ENCODE measurements around the gene TRIM26.

The TRIM26 gene

DNA sequence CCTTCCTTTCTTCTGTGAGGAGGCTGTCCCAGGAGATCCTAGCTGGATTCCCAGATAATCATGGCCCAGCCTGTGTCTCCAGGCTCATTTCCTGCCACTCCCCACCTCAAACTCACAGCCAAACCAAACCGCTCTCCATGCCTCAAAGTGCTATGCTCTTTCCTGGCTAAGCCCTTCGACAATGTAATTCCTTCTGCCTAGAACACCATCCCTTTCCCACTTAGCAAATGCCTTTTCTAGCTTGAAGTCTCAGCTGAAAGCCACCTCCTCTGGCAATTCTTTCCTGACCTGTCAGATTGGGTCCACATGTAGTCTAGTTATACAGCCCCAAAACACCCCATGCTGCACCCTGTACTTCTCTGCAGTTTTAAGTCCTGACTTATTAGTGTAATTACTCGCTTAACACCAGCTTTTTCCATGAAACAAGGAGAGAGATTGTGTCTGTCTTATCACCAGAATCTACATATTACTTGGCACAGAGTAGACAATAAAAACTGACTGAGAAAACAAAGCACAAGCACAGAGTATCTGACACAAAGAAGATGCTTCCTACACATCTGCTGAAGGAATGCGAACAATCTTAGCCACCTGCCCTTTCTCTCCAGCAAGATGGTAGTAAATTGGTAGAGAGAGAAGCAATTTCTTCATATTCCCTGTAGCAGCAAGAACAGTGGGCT, 5.4 kb downstream of the TRIM26 start:
- DNase-seq = no peak

DNA sequence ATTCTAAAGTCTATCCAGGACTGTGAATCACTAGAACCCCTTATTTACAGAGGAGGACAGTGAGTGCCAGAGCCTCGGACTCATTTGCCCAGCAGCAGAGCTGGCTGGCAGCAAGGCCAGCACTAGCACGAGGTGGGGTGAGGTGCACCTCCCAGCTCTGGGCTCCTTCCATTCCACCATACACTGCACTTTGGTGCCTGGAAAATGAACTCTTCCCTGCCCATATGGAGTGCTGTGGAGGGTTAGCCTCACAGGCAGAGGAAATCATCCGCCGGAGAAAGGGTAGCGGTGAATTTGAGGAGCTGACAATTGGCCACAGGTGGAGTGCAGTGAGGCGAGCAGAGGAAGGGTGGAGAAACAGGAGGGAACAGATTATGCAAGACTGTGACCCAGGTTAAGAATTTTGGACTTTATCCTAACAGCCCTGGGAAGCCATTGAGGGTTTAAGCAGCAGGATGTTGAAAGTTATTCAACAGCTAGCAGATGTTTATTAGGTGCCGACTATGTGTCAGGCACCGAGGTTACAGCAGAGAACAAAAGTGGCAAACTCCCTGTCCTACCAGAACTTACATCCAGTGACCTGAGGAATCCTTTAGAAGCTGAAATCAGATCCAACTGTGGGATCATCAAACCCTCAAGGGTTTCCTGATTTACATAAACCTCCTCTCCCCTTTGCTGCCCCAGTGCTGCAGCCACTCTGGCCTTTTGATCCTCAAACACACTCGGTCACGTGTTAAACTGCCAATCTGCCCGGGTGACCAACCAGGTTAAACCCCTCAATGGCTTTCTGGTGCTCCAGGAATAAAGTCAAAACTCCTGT, 6.2 kb downstream of the TRIM26 start:
- no peak for DNase-seq

DNA sequence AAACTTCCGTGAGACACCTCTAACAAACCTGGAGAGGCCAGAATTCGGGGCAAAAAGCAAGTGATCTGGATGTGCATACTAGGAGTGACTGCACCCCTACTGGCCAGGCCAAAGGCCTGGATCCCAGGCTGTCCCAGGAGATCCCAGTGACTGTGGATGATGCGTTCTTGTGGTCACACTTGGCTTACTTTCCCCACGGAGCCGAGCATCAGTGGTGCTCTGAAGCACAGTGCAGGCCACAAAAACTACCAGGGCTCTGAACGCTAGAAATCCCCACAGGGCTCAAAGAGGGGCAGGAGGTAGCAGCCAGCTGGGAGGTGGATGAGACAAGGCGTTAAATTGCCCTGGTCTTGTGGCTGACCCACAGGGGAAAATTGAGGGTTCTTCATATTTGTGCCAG, 7.1 kb downstream of the TRIM26 start:
- DNase-seq = no peak

DNA sequence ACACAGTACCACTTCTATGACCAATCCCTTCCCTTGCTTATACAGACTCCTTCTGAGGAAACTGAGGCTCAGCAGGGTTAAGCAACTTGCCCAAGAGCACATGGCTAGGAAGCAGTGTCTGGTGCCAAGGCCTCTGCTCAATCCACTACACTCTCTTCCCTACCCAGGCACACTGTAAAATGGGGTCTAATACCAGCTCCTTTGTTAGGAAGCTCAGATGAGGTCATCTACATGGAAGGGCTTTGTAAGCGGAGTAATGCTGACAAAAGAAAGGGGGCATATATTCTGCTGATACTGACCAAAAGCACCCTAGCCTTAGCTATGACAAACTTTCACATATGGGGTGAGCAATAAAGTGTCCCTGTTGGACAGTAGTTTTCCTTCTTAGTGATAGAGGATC, 9.1 kb downstream of the TRIM26 start:
- DNase-seq = no peak

DNA sequence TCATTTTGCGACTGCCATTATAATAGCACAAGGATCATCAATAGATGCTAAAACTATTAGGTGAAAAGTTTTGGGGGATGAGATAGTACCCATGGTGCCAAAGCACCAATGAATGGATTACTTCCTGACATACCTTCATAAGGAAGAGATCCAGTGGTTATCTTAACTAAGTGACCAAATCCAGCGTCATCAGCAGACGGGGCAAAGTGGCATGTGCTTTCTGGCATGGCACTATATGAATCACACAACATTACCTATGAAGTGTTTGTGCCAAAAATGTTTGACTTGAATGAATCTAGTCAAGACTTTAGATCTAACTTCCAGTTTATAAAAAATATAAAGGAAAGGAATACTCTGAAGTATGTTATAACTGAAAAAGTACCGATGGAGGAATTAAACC, 10.8 kb downstream of the TRIM26 start:
- no peak for DNase-seq

DNA sequence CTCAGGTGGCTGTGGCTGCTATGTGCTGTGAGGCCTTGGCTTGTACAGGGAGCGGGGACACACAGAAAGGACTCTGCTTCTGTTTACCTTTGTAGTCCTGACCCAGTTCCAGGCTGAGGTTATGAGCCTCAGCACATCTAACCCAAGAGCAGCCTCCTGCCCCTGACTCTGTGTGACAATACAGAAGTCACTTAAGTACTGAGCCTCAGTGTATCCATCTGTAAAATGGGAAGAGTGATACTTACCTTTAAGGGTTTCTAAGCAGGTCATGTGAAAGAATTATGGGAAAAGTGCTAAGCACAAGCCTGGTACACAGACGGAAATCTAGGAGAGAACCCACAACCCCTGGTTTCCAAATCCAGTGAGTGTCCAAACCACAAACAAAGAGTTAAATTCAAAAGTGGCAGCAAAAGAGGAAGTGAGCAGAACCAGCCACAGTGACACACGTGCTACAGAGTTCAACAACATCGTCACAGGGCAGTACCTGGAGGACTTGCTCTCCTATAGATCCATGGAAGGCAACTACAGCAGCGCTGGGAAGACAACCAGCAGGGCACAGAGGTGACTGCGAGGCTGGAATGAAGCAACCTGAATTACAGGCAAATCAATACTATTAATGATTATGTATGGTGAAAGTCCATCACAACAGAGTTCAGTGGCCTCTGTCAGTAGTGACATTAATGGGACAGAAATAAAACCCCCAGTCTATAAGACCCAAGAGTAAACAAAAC, 12.5 kb downstream of the TRIM26 start:
- no peak for DNase-seq

DNA sequence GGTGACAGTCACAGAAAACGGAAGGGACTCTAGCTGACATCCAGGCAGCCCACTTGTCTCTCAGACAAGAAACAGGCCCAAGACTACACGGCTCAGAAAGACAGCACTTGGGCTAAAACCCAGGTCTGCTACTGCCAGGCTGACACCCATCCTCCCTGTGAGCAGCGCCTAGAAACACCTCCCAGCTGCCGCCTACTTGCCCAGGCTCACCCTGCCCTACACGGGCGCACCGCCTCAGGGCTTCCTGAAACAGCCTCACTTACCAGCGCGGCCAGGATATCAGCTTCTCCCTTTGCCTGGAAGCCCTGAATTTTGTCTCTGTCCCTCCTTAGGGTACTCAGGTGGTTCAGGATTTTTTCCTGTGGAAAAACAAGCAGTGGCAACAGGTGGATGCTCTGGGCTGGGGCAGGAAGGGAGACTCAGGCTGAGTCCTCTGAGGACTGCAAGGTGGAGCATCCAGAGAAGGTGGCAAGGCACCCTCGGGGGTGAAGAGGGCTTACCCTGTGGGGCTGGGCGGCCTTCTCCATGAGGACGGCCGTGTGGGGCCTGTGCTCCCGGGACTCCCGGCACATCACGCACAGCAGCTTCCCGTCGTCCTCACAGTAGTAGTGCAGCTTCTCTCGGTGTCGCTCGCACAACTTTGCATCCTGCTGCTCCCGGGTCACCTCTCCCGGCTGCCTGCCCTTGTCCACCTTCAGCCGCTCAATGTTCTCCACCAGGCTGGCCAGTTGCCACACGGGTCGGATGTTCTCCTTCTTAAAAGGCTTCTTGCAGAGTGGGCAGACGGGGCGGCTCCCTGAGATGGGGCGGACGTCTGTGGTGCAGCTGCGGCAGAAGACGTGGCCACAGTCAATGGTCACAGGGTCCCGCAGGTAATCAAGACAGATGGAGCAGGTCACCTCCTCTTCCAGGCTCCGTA, 14.8 kb downstream of the TRIM26 start:
- no peak for DNase-seq

DNA sequence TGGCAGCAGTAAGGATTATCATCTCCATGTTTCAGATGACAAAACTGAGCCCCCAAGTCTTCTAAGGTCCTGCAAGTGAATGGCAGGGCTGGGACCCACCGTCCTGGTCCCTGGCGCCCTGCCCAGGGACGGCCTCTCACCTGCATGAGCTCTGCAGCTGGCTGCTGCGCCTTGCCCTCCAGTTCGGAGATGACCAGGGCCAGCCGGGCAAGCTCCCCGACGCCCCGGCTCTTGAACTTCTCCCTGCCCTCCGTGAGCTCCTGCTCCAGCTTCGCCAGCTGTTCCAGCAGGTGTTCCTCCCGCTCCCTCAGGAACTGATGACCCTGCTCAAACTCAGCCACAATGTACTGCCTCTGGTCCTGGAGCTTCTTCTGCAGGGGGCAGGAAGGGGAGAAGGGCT, 16.8 kb downstream of the TRIM26 start:
- no peak for DNase-seq

DNA sequence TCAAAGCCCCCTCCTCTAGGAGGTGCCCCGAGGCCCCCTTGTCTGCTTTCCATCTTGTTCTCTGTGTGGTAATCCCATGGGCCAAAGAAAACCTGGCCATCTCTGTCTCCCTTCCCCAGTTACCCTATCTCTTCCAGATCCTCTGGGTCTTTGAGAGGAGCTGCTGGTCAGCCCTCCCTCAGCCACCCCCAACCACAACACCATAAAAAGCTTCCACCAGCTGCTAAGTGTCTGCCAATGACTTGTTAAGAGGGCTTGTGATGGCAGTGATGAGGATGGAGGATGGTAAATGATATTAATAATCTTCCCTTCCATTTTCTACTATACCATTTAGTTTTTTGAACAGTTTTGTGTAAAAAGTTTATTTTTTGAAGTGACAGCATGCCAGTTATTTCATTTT, 17.3 kb downstream of the TRIM26 start:
- DNase-seq = no peak

DNA sequence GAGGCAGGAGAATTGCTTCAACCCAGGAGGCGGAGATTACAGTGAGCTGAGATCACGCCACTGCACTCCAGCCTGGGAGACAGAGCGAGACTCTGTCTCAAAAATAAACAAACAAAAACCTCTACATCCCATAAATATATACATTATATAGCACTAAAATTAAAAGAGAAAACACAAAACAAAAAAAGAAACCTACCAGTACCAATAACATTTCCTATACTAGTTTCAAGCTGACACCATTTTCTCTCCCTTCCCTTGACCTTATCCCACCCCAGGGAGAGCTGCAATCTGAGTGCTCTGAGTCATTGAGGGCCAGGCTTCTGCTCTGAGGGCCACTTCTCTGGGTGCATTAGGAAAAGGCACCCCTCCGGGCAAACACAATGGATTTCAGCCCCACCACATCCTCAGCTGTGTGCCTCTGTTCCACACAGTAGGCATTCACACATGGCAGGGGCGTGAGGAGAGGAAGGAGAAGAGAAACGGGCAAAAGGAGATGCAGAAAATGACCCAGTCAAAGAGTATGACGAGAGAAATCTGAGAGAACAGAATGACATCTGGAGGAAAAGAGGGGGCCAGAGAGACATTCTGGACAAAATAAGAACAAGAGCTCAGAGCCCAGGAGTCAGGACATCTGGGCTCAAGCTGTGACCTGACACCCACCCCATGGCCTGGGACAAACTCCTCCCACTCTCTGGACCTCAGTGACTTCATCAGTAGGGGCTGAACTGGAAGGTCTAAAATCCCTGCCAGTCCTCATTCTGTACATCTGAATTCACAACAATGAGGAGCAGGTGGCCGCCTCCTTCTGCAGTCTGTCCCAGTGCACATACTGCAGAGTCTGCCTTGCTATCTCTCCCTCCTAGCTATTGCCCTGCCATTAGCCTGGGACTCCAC, 18.2 kb downstream of the TRIM26 start:
- no peak for DNase-seq

DNA sequence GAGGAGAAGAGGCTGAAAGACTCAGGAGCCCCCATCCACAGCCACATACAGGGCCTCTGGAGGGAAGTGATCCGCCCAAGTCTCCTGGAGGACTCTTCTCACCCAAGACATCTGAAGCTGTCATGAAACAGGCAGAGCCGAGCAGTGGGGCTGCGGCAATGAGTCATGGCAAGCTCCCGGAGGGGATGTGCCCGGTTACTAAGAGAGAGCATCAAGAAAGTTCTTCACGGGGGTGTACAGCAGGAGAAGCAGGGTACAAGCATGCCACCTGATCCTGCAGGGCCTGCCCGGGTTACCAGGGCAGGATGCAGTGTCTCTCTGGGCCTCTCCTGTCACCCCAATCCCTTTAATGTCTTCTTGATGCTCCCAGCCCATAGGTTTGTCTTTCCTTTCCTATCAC, 21.1 kb downstream of the TRIM26 start:
- no peak for DNase-seq

DNA sequence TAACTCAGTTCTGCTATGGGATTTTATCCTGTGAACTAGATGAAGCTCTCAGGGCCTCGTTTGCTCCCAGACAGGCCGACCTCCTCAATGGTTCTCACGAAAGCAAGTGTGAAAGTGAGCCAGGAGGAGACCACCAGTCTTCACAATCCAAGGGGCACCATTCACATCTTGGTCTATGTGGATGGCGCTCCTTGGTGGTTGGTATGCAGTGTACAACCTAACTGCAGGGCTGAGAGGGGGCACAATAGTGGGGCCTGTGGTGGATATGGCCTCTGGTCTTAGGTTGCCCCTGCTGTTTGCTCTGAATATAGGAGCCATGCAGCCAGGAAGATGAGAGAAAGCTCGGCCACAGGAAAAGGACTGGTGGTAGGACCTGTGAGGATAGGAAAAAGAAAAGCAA, 24.7 kb downstream of the TRIM26 start:
- DNase-seq = no peak

DNA sequence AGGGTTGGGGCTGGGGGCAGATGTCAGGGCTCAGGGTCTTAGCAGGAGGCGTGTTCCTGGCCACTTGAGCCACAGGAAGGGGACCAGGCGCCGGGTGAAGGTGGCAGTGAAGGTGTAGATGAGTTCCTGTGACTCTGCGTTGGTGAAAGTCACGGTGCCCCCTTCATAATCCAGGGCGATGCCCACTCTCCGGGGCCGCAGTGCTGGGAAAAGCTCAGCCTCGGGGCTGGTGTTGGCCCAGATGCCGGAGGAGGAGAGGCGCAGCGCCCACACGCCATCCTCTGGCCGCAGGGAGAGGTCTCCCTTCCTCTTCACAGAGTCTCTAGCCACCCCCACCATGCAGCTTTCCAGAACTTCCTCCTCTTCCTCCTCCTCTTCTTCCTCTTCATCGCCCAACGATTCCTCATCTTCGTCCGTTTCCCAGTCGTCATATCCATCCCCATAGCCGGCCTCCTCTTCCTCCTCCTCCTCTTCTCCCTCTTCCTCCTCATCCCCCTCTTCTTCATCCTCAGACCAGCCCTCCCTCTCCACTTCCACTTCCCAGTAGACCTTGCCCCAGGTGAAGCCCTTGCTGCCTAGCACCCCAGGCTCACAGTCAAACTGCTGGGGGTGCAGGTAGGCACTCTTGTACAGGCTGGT, 27.2 kb downstream of the TRIM26 start:
- no peak for DNase-seq

DNA sequence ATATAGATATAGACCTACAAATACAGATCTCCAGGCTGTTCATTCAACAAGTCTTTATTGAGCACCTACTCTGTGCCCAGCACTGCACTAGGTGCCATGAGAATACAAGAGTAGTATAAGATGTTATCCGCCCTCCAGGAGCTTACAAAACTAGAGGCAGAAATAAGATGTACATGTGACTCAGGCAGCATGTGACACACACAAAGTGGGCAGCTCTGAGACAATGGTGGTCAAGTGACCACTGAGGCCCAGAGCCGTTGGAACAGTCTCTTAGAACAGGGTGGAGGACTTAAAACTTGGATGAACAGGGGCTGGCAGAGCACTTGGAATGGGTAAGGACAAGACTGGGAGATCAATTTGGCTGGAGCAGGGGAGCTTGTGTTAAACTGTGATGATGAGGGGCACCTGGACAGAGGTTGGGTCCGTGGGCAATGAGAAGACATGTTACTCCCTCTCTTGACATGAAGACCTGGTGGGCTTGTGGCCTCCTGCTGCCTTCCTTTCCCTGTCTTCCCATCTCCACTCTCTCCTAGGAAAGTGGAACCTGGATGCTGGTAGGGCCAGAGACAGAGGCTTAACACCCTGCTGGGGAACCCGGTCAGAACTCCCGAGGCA, 28.7 kb downstream of the TRIM26 start:
- DNase-seq = no peak

DNA sequence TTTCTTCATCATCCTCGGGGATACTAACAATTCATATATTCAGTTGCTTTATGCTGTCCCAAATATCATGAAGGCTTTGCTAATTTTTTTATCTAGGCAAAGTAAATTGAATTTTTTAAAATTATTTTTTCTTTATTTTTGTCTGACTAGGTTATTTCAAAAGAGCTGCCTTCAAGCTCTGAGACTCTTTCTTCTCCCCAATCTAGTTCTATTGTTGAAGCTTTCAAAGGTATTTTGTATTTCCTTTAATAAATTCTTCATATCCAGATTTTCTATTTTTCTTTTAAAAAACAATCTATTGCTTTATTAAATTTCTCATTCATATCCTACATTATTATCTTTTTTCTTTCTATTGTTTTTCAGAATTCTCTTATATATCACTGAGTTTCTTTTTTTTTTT, 33.1 kb downstream of the TRIM26 start:
- DNase-seq = no peak

DNA sequence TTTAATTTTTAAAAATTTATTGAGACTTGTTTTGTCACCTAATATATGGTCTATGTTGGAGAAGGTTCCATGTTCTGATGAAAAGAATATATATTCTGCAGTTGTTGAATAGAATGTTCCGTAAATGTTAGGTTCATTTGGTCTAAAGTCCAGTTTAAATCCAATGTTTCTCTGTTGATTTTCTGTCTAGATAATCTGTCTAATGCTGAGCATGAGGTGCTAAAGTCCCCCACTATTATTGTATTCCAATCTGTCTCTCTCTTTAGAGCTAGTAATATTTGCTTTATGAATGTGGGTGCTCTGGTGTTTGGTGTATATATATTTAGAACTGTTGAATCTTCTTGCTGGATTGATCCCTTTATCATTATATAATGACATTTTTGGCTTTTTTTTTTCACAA, 34.4 kb downstream of the TRIM26 start:
- no peak for DNase-seq

DNA sequence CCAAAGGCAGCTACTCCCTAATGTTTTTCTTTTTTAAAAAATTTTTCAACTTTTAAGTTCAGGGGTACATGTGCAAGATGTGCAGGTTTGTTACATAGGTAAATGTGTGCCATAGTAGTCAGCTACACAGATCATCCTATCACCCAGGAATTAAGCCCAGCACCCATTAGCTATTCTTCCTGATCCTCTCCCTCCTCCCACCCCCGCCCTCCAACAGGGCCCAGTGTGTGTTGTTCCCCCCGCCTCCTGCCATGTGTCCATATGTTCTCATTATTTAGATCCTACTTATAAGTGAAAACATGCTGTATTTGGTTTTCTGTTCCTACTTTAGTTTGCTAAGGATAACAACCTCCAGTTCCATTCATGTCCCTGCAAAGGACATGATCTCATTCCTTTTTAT, 37.4 kb downstream of the TRIM26 start:
- no peak for DNase-seq

DNA sequence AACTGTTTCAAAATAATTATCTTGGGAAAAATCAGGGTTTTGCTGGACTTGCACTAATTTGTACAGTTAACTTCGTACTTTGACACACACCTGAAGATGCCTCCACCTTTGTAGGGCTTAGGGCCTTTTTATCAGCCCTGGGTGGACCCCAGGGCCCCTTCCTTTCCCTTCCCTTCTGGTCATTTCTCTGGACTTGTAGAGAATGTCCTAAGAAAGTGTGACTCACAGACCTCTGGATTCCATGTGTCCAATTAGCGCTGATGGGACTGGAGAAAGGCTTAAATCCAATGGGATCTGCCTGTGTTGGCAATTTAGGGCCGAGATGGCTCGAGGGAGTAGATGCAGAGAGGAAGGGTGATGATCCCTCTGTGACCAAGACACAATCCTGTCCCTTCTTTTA, 40.5 kb downstream of the TRIM26 start:
- DNase-seq = no peak

DNA sequence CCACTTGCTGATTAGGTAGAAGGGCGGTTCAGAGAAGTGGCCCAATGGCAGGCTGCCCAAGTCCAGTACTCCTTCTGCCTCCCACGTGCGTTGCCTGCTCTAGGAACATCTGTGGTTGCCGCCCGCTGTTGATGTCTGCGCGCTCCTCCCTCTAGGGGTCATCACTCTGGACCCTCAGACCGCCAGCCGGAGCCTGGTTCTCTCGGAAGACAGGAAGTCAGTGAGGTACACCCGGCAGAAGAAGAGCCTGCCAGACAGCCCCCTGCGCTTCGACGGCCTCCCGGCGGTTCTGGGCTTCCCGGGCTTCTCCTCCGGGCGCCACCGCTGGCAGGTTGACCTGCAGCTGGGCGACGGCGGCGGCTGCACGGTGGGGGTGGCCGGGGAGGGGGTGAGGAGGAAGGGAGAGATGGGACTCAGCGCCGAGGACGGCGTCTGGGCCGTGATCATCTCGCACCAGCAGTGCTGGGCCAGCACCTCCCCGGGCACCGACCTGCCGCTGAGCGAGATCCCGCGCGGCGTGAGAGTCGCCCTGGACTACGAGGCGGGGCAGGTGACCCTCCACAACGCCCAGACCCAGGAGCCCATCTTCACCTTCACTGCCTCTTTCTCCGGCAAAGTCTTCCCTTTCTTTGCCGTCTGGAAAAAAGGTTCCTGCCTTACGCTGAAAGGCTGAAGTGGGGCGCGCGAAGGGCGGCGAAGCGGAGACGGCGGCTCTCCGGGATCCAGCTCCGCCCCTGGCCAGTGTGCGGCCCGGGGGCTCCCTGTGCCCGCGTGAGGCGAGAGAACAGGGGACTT, 41.3 kb downstream of the TRIM26 start:
- no peak for DNase-seq
